ENCODE measurements around the gene NVL.

The NVL gene

GRCh38 chr1:224276771-224277487, 53.0 kb downstream of the NVL start:
- DNase-seq = no peak

- no peak for DNase-seq
These were observed 54.9 kb downstream of the NVL start for GRCh38 chr1:224274970-224275626.

GRCh38 chr1:224273641-224274040, 56.3 kb downstream of the NVL start:
- no peak for DNase-seq

- no peak for DNase-seq
These were observed 58.9 kb downstream of the NVL start for GRCh38 chr1:224271106-224271505.

GRCh38 chr1:224267925-224268324, 62.0 kb downstream of the NVL start:
- peak; percentile 27 for DNase-seq

GRCh38 chr1:224266915-224267856, 62.8 kb downstream of the NVL start:
- no peak for DNase-seq

GRCh38 chr1:224266105-224266914, 63.7 kb downstream of the NVL start:
- no peak for DNase-seq

GRCh38 chr1:224264321-224264720, 65.7 kb downstream of the NVL start:
- DNase-seq = no peak

GRCh38 chr1:224262373-224263054, 67.5 kb downstream of the NVL start:
- no peak for DNase-seq

GRCh38 chr1:224259986-224260385, 70.0 kb downstream of the NVL start:
- DNase-seq = no peak

- no peak for DNase-seq
These were observed 71.6 kb downstream of the NVL start for GRCh38 chr1:224258351-224258750.

GRCh38 chr1:224256640-224257039, 73.3 kb downstream of the NVL start:
- DNase-seq = no peak

- DNase-seq = no peak
These were observed 76.3 kb downstream of the NVL start for GRCh38 chr1:224253721-224254120.

GRCh38 chr1:224252479-224252878, 77.5 kb downstream of the NVL start:
- DNase-seq = no peak

- DNase-seq = no peak
These were observed 78.2 kb downstream of the NVL start for GRCh38 chr1:224251741-224252146.

GRCh38 chr1:224245188-224245587, 84.8 kb downstream of the NVL start:
- DNase-seq = no peak

- DNase-seq = no peak
These were observed 91.2 kb downstream of the NVL start for GRCh38 chr1:224238756-224239155.

GRCh38 chr1:224238212-224238611, 91.8 kb downstream of the NVL start:
- no peak for DNase-seq

GRCh38 chr1:224237119-224237881, 92.7 kb downstream of the NVL start:
- no peak for DNase-seq

- DNase-seq = no peak
These were observed 94.0 kb downstream of the NVL start for GRCh38 chr1:224235813-224236493.

GRCh38 chr1:224234017-224234416, 96.0 kb downstream of the NVL start:
- no peak for DNase-seq

Data from NCI-H1105 treated with DMSO at 0.1 percent for 48 hours (cell line).